ENCODE measurements around the gene TTC16. TPM values are rescaled to one million over a fixed set of nuclear protein-coding genes. Genes with fewer than 3 reads are reported as not detected.

Gene TTC16
- not detected in 2 replicates for total RNA-seq

GRCh38 chr9:127715470-127716337 lies at the start of gene TTC16, which contains the start of gene PTRH1:
TTC16 (plus strand) TSS chr9:127716079; CDS start chr9:127716146, 67 bp downstream.
PTRH1 (minus strand) TSS chr9:127715663; CDS start chr9:127715639, 24 bp downstream.

GRCh38 chr9:127706836-127707241 lies 9.0 kb upstream of the TTC16 start, which contains the start of gene CFAP157:
CFAP157 (plus strand) TSS chr9:127706988; CDS start chr9:127707032, 44 bp downstream.

GRCh38 chr9:127734747-127735529 lies 19.1 kb downstream of the TTC16 start, which contains the start of gene TOR2A:
TOR2A (minus strand) TSS chr9:127735294; CDS start chr9:127735270, 24 bp downstream.

GRCh38 chr9:127778280-127779135 lies 62.6 kb downstream of the TTC16 start, which contains the start of gene SH2D3C:
SH2D3C (minus strand) TSS chr9:127778666; CDS start chr9:127778627, 39 bp downstream.

Other genes with a start within 250 kb of the TTC16 start
- 28.8 and 77.8 TPM in 2 replicates for gene STXBP1, start 103.8 kb upstream of the TTC16 start, total RNA-seq
- not detected in 2 replicates for gene CFAP157, start 9.1 kb upstream of the TTC16 start, total RNA-seq
- gene PTRH1, start 416 bp upstream of the TTC16 start, total RNA-seq, result 50.0 and 62.0 TPM in 2 replicates
- gene TOR2A, start 19.2 kb downstream of the TTC16 start, total RNA-seq, result 16.0 and 23.4 TPM in 2 replicates
- under 0.01 TPM in 1 of 2 replicates, not detected in the other for gene SH2D3C, start 62.6 kb downstream of the TTC16 start, total RNA-seq
- 26.6 and 28.3 TPM in 2 replicates for gene CDK9, start 70.0 kb downstream of the TTC16 start, total RNA-seq
- 47.0 and 71.2 TPM in 2 replicates for gene FPGS, start 86.8 kb downstream of the TTC16 start, total RNA-seq
- 54.2 and 57.7 TPM in 2 replicates for gene ENG, start 138.6 kb downstream of the TTC16 start, total RNA-seq
- gene AK1, start 161.6 kb downstream of the TTC16 start, total RNA-seq, result 72.5 and 135 TPM in 2 replicates
- 78.7 and 81.3 TPM in 2 replicates for gene ST6GALNAC6, start 183.5 kb downstream of the TTC16 start, total RNA-seq
- gene ST6GALNAC4, start 201.0 kb downstream of the TTC16 start, total RNA-seq, result 38.3 and 43.2 TPM in 2 replicates
- 0.71 and 1.2 TPM in 2 replicates for gene PIP5KL1, start 214.7 kb downstream of the TTC16 start, total RNA-seq
- gene DPM2, start 221.8 kb downstream of the TTC16 start, total RNA-seq, result 17.5 and 30.6 TPM in 2 replicates